Transverse colon (tissue), 4 donors: ENCODE measurements around the gene PDLIM7.

Experiments
- EP300 ChIP-seq: sonication (generic); formaldehyde crosslinking; IDR thresholded peaks from one replicate; pipeline ENCODE4 v1.6.1; 2017; ENCODE audit warnings: antibody characterized with exemption, low read depth
- POLR2A ChIP-seq: fragments of 450-650 bp; IDR thresholded peaks from one replicate; pipeline ENCODE4 v1.6.1; 2016; ENCODE audit warnings: antibody characterized with exemption, mild to moderate bottlenecking, moderate library complexity
- POLR2AphosphoS5 ChIP-seq, 3 donors: sonication (generic); formaldehyde crosslinking; IDR thresholded peaks; one replicate each; pipeline ENCODE4 v1.6.1; 2016; ENCODE audit warnings: antibody characterized with exemption in 3 of 3
- TF ChIP-seq, protein P1 (sequence below), 5 experiments: fragments of 200-600 bp in 3 of 5; fragments of 450-650 bp in 2 of 5; sonication (generic) in 3 of 5; IDR thresholded peaks; 1 replicate in 2 of 5; 2 replicates in 3 of 5; pipeline ENCODE4 v1.5.1; 2016 to 2017; ENCODE audit warnings: antibody characterized with exemption in 5 of 5, inconsistent platforms in 3 of 5, mild to moderate bottlenecking in 2 of 5, moderate library complexity in 1 of 5

DNA sequence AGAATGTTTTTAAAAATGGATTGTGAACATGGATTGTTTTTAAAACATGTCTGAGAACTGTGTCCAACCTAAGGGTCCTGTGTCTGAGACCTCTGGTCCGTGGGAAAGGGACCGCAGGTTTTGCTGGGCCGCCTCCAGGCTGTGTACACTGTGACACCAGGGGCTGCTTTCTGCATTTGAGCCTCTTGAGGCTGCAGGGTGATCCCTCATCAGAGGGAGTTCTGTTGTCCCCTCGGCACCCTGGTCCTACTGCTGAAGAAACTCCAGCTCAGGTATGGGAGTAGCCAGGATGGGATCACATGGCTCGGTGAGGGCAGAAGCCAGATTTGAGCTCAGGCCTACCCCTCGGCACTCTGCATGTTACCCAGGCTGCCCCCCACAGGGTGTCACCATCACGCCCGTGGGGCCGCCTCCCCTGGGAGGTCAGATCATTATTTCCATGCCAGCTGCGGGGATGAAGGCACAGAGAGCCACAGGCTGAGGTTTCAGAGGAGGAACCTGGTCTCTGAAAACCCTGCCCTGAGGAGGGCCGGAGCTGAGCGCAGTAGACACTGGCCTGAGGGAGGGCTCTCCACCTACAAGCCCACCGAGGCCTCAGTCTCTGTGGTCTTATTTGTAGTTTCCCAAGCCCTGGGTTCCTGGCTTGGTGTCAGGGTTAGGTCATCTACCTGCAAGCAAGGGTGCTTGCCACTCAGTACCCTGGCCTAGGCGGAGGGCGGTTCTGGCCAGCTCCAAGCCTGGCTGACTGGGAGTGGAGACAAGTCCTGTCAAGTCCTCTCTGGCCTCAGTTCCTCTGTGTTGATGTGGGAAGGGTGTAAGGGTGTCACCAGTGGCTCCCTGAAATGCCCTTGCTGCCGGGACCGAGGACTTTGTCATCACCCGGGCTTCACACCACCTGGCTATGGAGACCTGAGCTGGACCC lies 48.0 kb downstream of the PDLIM7 start:
- TF ChIP-seq, protein P1, sequence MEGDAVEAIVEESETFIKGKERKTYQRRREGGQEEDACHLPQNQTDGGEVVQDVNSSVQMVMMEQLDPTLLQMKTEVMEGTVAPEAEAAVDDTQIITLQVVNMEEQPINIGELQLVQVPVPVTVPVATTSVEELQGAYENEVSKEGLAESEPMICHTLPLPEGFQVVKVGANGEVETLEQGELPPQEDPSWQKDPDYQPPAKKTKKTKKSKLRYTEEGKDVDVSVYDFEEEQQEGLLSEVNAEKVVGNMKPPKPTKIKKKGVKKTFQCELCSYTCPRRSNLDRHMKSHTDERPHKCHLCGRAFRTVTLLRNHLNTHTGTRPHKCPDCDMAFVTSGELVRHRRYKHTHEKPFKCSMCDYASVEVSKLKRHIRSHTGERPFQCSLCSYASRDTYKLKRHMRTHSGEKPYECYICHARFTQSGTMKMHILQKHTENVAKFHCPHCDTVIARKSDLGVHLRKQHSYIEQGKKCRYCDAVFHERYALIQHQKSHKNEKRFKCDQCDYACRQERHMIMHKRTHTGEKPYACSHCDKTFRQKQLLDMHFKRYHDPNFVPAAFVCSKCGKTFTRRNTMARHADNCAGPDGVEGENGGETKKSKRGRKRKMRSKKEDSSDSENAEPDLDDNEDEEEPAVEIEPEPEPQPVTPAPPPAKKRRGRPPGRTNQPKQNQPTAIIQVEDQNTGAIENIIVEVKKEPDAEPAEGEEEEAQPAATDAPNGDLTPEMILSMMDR (IDR thresholded peaks at IDR 0.05), result no peak
- TF ChIP-seq POLR2AphosphoS5 (IDR thresholded peaks at IDR 0.05) (no peak), POLR2A (no peak), EP300 (no peak)
